ENCODE measurements around the gene PPP1R12B. TPM values are rescaled to one million over a fixed set of nuclear protein-coding genes. Genes with fewer than 3 reads are reported as not detected.
"Not testable (repeated sequence)": the region's sequence is repeated elsewhere in the genome, so short reads cannot be mapped to it uniquely, and the experiment has no call there.

The PPP1R12B gene
- total RNA-seq, 1 donor from 2014 or later: 61.6 TPM

GRCh38 chr1:202468695-202469094 lies 120.2 kb downstream of the PPP1R12B start:
- not testable (repeated sequence) for H3K27me3 Mint-ChIP-seq (ENCODE audit: low read depth)

GRCh38 chr1:202469123-202469522 lies 120.6 kb downstream of the PPP1R12B start:
- not testable (repeated sequence) for DNase-seq (ENCODE audit: low spot score in 2 of 2, unreplicated experiment in 2 of 2); H3K4me3 Mint-ChIP-seq; H3K27me3 Mint-ChIP-seq (ENCODE audit: low read depth); H3K36me3 Mint-ChIP-seq; H3K9me3 Mint-ChIP-seq; H3K27ac Mint-ChIP-seq
- peaks cover 18% of the 10 kb centered on the region for H3K4me1 Mint-ChIP-seq

More at GRCh38 chr1:202468695-202469094, 120.2 kb downstream of the PPP1R12B start:
- not testable (repeated sequence) for H3K4me3 Mint-ChIP-seq; H3K27ac Mint-ChIP-seq; DNase-seq (ENCODE audit: low spot score in 2 of 2, unreplicated experiment in 2 of 2); H3K36me3 Mint-ChIP-seq; H3K9me3 Mint-ChIP-seq
- H3K4me1 Mint-ChIP-seq: peaks cover 18% of the 10 kb centered on the region

GRCh38 chr1:202471246-202471645 lies 122.7 kb downstream of the PPP1R12B start:
- Mint-ChIP-seq H3K4me1 (peaks cover 10% of the 10 kb centered on the region), H3K9me3 (no peaks in the 10 kb centered on the region), H3K27me3 (ENCODE audit: low read depth) (no peaks in the 10 kb centered on the region), H3K36me3 (peaks cover 1% of the 10 kb centered on the region), H3K27ac (no peak overlapping the region), H3K4me3 (no peak overlapping the region)
- no peak for TF ChIP-seq CTCF (IDR thresholded peaks at IDR 0.05; ENCODE audit: unreplicated experiment)
- no peak for DNase-seq (ENCODE audit: low spot score in 2 of 2, unreplicated experiment in 2 of 2)

GRCh38 chr1:202472347-202473124 lies 124.0 kb downstream of the PPP1R12B start:
- DNase-seq (ENCODE audit: low spot score in 2 of 2, unreplicated experiment in 2 of 2); H3K36me3 Mint-ChIP-seq; H3K4me1 Mint-ChIP-seq: not testable (repeated sequence)

GRCh38 chr1:202473266-202474045 lies 125.0 kb downstream of the PPP1R12B start:
- not testable (repeated sequence) for H3K9me3 Mint-ChIP-seq; H3K4me3 Mint-ChIP-seq; H3K27me3 Mint-ChIP-seq (ENCODE audit: low read depth); H3K27ac Mint-ChIP-seq; H3K4me1 Mint-ChIP-seq; DNase-seq (ENCODE audit: low spot score in 2 of 2, unreplicated experiment in 2 of 2); H3K36me3 Mint-ChIP-seq

More at GRCh38 chr1:202472347-202473124, 124.0 kb downstream of the PPP1R12B start:
- not testable (repeated sequence) for H3K27me3 Mint-ChIP-seq (ENCODE audit: low read depth); H3K4me3 Mint-ChIP-seq; H3K9me3 Mint-ChIP-seq; H3K27ac Mint-ChIP-seq

- H3K36me3 Mint-ChIP-seq: peaks cover 26% of the 10 kb centered on the region
- H3K9me3 Mint-ChIP-seq: peaks cover 27% of the 10 kb centered on the region
- not testable (repeated sequence) for H3K4me3 Mint-ChIP-seq; DNase-seq (ENCODE audit: low spot score in 2 of 2, unreplicated experiment in 2 of 2); H3K27me3 Mint-ChIP-seq (ENCODE audit: low read depth); H3K27ac Mint-ChIP-seq; H3K4me1 Mint-ChIP-seq
These were observed 131.2 kb downstream of the PPP1R12B start for GRCh38 chr1:202479661-202480060.

- peaks cover 32% of the 10 kb centered on the region for H3K36me3 Mint-ChIP-seq
- H3K4me1 Mint-ChIP-seq; DNase-seq (ENCODE audit: low spot score in 2 of 2, unreplicated experiment in 2 of 2); H3K27me3 Mint-ChIP-seq (ENCODE audit: low read depth); H3K27ac Mint-ChIP-seq; H3K4me3 Mint-ChIP-seq: not testable (repeated sequence)
- peaks cover 32% of the 10 kb centered on the region for H3K9me3 Mint-ChIP-seq
These were observed 132.1 kb downstream of the PPP1R12B start for GRCh38 chr1:202480640-202481039.

GRCh38 chr1:202483362-202483761 lies 134.9 kb downstream of the PPP1R12B start:
- H3K27me3 Mint-ChIP-seq (ENCODE audit: low read depth); H3K4me3 Mint-ChIP-seq; DNase-seq (ENCODE audit: low spot score in 2 of 2, unreplicated experiment in 2 of 2); H3K27ac Mint-ChIP-seq; H3K4me1 Mint-ChIP-seq: not testable (repeated sequence)
- H3K36me3 Mint-ChIP-seq: peaks cover 41% of the 10 kb centered on the region
- peaks cover 32% of the 10 kb centered on the region for H3K9me3 Mint-ChIP-seq

GRCh38 chr1:202484032-202484431 lies 135.5 kb downstream of the PPP1R12B start:
- H3K9me3 Mint-ChIP-seq: peaks cover 32% of the 10 kb centered on the region
- not testable (repeated sequence) for H3K27ac Mint-ChIP-seq; H3K4me3 Mint-ChIP-seq; DNase-seq (ENCODE audit: low spot score in 2 of 2, unreplicated experiment in 2 of 2); H3K27me3 Mint-ChIP-seq (ENCODE audit: low read depth); H3K4me1 Mint-ChIP-seq
- H3K36me3 Mint-ChIP-seq: peaks cover 48% of the 10 kb centered on the region

GRCh38 chr1:202484820-202485219 lies 136.3 kb downstream of the PPP1R12B start:
- H3K36me3 Mint-ChIP-seq: peaks cover 54% of the 10 kb centered on the region
- not testable (repeated sequence) for H3K4me1 Mint-ChIP-seq; H3K27ac Mint-ChIP-seq; H3K27me3 Mint-ChIP-seq (ENCODE audit: low read depth); H3K4me3 Mint-ChIP-seq; DNase-seq (ENCODE audit: low spot score in 2 of 2, unreplicated experiment in 2 of 2)
- H3K9me3 Mint-ChIP-seq: peaks cover 30% of the 10 kb centered on the region

- Mint-ChIP-seq H3K36me3 (peaks cover 46% of the 10 kb centered on the region), H3K9me3 (peaks cover 19% of the 10 kb centered on the region)
- not testable (repeated sequence) for H3K27me3 Mint-ChIP-seq (ENCODE audit: low read depth); H3K4me3 Mint-ChIP-seq; H3K4me1 Mint-ChIP-seq; H3K27ac Mint-ChIP-seq; DNase-seq (ENCODE audit: low spot score in 2 of 2, unreplicated experiment in 2 of 2)
These were observed 139.7 kb downstream of the PPP1R12B start for GRCh38 chr1:202488178-202488649.

GRCh38 chr1:202489101-202489500 lies 140.6 kb downstream of the PPP1R12B start:
- not testable (repeated sequence) for H3K4me3 Mint-ChIP-seq; H3K4me1 Mint-ChIP-seq; H3K27me3 Mint-ChIP-seq (ENCODE audit: low read depth); H3K27ac Mint-ChIP-seq; DNase-seq (ENCODE audit: low spot score in 2 of 2, unreplicated experiment in 2 of 2)
- Mint-ChIP-seq H3K9me3 (peaks cover 10% of the 10 kb centered on the region), H3K36me3 (peaks cover 38% of the 10 kb centered on the region)

- not testable (repeated sequence) for H3K27me3 Mint-ChIP-seq (ENCODE audit: low read depth); DNase-seq (ENCODE audit: low spot score in 2 of 2, unreplicated experiment in 2 of 2); H3K9me3 Mint-ChIP-seq; H3K4me3 Mint-ChIP-seq; H3K4me1 Mint-ChIP-seq; H3K27ac Mint-ChIP-seq
- H3K36me3 Mint-ChIP-seq: peaks cover 32% of the 10 kb centered on the region
These were observed 144.6 kb downstream of the PPP1R12B start for GRCh38 chr1:202493112-202493511.

Data from mesothelial cell of epicardium (in vitro differentiated cells).